Measurements from ENCODE around the gene DLX1. TPM values are rescaled to one million over a fixed set of nuclear protein-coding genes. Genes with fewer than 3 reads are reported as not detected.

Gene DLX1
- total RNA-seq, 1 experiment from 2014 or later = 7.6 TPM

DNA sequence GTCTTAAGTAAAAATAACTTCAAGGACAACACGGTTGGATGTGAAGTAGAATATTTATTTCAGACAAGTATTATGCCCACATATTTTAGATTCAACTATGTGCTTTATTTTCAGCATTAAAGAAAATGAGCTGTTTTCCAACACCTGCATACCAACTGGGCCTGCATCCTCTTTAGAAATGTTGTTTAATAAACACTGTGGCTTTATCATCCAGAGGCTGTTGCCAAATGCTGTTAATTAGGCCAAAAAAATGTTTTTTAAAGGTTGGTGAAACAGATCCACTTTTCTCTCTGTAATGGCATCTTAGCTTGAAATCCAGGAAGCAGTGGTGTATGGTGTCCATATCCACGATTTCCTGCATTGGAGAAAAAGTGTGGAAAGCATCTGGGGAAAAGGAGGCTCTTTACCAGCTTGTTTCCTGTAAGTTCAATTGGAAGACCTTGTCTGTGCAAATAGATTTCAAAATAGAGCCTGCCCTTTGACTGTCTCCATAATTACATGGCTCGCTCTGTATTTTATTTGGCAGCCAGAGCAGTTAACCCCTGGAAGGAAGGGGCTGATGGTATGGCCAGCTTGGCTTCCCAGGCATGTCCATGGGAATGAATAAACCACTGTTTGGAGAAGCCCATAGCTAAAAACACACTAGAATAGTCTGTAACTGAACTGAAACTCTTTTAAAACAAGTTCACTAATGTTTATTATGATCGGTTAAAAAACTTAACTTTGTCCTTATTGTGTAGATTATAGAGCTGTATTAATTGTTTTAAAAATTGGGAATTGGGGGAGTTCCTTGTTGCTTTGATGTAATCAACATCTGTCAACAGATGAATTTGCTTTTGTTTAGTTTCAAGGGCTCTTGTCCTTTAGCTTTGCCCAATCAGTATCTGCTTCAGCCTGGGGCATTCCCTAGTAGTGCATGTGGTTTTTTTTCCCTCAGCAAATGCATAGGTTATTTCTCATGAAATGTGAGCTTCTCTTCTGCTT, 33.0 kb upstream of the DLX1 start:
- no peaks in the 10 kb centered on the region for H3K4me1 ChIP-seq (ENCODE audit: insufficient read depth, low read length)
- no peaks in the 10 kb centered on the region for H3K9me3 ChIP-seq (ENCODE audit: low read length)
- no peak overlapping the region for H3K4me2 ChIP-seq (ENCODE audit: low read length)
- H3K79me2 ChIP-seq (ENCODE audit: low read length) = no peaks in the 10 kb centered on the region
- H2AFZ ChIP-seq (ENCODE audit: low read length) = no peak overlapping the region
- no TSS peak for BruUV-seq (replicated peaks)
- H3K27ac ChIP-seq (ENCODE audit: low read length) = no peak overlapping the region
- H3K27me3 ChIP-seq (ENCODE audit: low read length) = no peaks in the 10 kb centered on the region
- H4K20me1 ChIP-seq (ENCODE audit: low read length) = no peaks in the 10 kb centered on the region
- no peak overlapping the region for H3K4me3 ChIP-seq (ENCODE audit: low read length)
- ChIA-PET POLR2A (ENCODE audit: unreplicated experiment) (no interaction called here), CTCF (no interaction called here)
- ATAC-seq (no peak), DNase-seq (no peak)
- H3K36me3 ChIP-seq (ENCODE audit: low read depth, low read length) = no peaks in the 10 kb centered on the region
- TF ChIP-seq EZH2phosphoT487 (IDR thresholded peaks at IDR 0.05; ENCODE audit: borderline replicate concordance, low read length) (no peak), EZH2 (IDR thresholded peaks at IDR 0.05; ENCODE audit: low read length, unreplicated experiment) (no peak)
- TF ChIP-seq, protein P1, sequence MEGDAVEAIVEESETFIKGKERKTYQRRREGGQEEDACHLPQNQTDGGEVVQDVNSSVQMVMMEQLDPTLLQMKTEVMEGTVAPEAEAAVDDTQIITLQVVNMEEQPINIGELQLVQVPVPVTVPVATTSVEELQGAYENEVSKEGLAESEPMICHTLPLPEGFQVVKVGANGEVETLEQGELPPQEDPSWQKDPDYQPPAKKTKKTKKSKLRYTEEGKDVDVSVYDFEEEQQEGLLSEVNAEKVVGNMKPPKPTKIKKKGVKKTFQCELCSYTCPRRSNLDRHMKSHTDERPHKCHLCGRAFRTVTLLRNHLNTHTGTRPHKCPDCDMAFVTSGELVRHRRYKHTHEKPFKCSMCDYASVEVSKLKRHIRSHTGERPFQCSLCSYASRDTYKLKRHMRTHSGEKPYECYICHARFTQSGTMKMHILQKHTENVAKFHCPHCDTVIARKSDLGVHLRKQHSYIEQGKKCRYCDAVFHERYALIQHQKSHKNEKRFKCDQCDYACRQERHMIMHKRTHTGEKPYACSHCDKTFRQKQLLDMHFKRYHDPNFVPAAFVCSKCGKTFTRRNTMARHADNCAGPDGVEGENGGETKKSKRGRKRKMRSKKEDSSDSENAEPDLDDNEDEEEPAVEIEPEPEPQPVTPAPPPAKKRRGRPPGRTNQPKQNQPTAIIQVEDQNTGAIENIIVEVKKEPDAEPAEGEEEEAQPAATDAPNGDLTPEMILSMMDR (conservative IDR thresholded peaks at IDR 0.05; ENCODE audit: low read depth, low read length) = no peak
- H3K9ac ChIP-seq (ENCODE audit: low read length) = no peak overlapping the region
- no peaks in the 10 kb centered on the region for H3F3A ChIP-seq (ENCODE audit: low read length, unreplicated experiment)
- intact Hi-C loops (cut with micrococcal nuclease) = no loop called here
- H3K9me2 ChIP-seq (replicated peaks; ENCODE audit: low read length) = no peaks in the 10 kb centered on the region

DNA sequence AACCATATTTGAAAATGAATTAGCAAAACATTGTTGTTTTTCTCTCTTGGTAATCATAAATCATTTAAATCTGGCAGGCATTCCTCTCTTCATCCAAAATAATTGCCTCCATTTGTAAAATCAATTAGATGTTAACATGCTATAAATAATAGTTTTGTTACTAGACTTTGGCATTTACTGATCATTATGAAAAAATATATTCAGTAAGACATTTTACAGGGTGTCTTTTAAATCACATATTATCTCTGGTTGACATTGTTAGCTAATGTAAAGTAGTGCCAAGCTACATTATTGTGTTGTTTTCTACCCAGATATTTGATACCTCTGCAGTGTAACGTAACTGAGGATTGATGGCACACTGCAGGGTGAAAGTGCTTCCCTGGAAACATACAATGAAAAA, 31.8 kb upstream of the DLX1 start:
- BruUV-seq (replicated peaks) = no TSS peak
- Histone ChIP-seq H3K4me2 (ENCODE audit: low read length) (no peak overlapping the region), H2AFZ (ENCODE audit: low read length) (no peak overlapping the region), H3K79me2 (ENCODE audit: low read length) (no peaks in the 10 kb centered on the region), H3K36me3 (ENCODE audit: low read depth, low read length) (no peaks in the 10 kb centered on the region), H3K27me3 (ENCODE audit: low read length) (no peaks in the 10 kb centered on the region), H3K9me2 (replicated peaks; ENCODE audit: low read length) (no peaks in the 10 kb centered on the region), H3K9me3 (ENCODE audit: low read length) (no peaks in the 10 kb centered on the region), H3K9ac (ENCODE audit: low read length) (no peak overlapping the region), H3K27ac (ENCODE audit: low read length) (no peak overlapping the region), H4K20me1 (ENCODE audit: low read length) (no peaks in the 10 kb centered on the region), H3F3A (ENCODE audit: low read length, unreplicated experiment) (no peaks in the 10 kb centered on the region), H3K4me3 (ENCODE audit: low read length) (no peak overlapping the region), H3K4me1 (ENCODE audit: insufficient read depth, low read length) (no peaks in the 10 kb centered on the region)
- no peak for DNase-seq
- ATAC-seq = no peak
- no peak for TF ChIP-seq EZH2phosphoT487 (IDR thresholded peaks at IDR 0.05; ENCODE audit: borderline replicate concordance, low read length)
- TF ChIP-seq EZH2 (IDR thresholded peaks at IDR 0.05; ENCODE audit: low read length, unreplicated experiment) = no peak
- TF ChIP-seq, protein P1 (conservative IDR thresholded peaks at IDR 0.05; ENCODE audit: low read depth, low read length) = no peak
- intact Hi-C loops (cut with micrococcal nuclease) = no loop called here
- POLR2A ChIA-PET (ENCODE audit: unreplicated experiment) = no interaction called here
- CTCF ChIA-PET = no interaction called here

DNA sequence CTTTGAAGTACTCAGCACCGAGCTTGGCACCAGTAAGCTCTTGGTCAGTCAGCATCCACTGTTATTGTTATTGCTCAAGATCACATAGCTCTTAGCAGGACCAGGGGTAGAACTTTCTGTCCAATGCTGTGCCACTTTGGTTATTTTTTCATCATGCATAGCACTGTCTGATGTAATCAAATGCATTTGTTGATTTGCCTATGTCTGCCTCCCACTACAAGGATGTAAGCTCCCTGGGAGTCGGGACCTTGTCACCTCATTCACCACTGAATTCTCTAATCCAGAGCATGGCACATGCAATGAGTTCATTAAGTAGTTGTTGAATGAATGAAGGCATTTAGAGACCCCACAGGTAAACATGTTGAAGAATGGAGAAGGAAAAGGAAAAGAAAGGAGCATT, 29.0 kb upstream of the DLX1 start:
- Histone ChIP-seq H4K20me1 (ENCODE audit: low read length) (no peaks in the 10 kb centered on the region), H3K27ac (ENCODE audit: low read length) (no peak overlapping the region), H3K27me3 (ENCODE audit: low read length) (no peaks in the 10 kb centered on the region), H3F3A (ENCODE audit: low read length, unreplicated experiment) (no peaks in the 10 kb centered on the region), H3K9me3 (ENCODE audit: low read length) (no peaks in the 10 kb centered on the region), H3K4me3 (ENCODE audit: low read length) (no peak overlapping the region), H3K9me2 (replicated peaks; ENCODE audit: low read length) (no peaks in the 10 kb centered on the region), H3K36me3 (ENCODE audit: low read depth, low read length) (no peaks in the 10 kb centered on the region), H3K4me2 (ENCODE audit: low read length) (no peak overlapping the region), H3K4me1 (ENCODE audit: insufficient read depth, low read length) (no peaks in the 10 kb centered on the region), H3K9ac (ENCODE audit: low read length) (no peak overlapping the region), H2AFZ (ENCODE audit: low read length) (no peak overlapping the region), H3K79me2 (ENCODE audit: low read length) (no peaks in the 10 kb centered on the region)
- POLR2A ChIA-PET (ENCODE audit: unreplicated experiment) = no interaction called here
- ATAC-seq = no peak
- BruUV-seq (replicated peaks) = no TSS peak
- CTCF ChIA-PET = no interaction called here
- DNase-seq = no peak
- intact Hi-C loops (cut with micrococcal nuclease) = no loop called here
- TF ChIP-seq EZH2phosphoT487 (IDR thresholded peaks at IDR 0.05; ENCODE audit: borderline replicate concordance, low read length) (no peak), EZH2 (IDR thresholded peaks at IDR 0.05; ENCODE audit: low read length, unreplicated experiment) (no peak)
- TF ChIP-seq, protein P1 (conservative IDR thresholded peaks at IDR 0.05; ENCODE audit: low read depth, low read length) = no peak

All from PC-3 (cell line).